Subcutaneous adipose tissue (tissue), 4 donors: ENCODE measurements around the gene ST8SIA1. TPM values are rescaled to one million over a fixed set of nuclear protein-coding genes. Genes with fewer than 3 reads are reported as not detected.

ENCODE experiments used
- total RNA-seq, 4 donors: library from RNA; depleted of rRNA; stranded (reverse); fragments of >200 nt; gene quantifications; one replicate each; pipeline ENCODE4 v1.1.0, GENCODE V29; 2016
- TF ChIP-seq, protein P1 (sequence below): fragments of 450-650 bp; IDR thresholded peaks from one replicate; pipeline ENCODE4 v1.5.1; 2016; ENCODE audit warnings: low read depth, mild to moderate bottlenecking, control low read depth, antibody characterized with exemption, moderate library complexity

Gene ST8SIA1
- total RNA-seq, 4 donors from 2014 or later: 0.44 to 2.0 (median 0.98) TPM

DNA sequence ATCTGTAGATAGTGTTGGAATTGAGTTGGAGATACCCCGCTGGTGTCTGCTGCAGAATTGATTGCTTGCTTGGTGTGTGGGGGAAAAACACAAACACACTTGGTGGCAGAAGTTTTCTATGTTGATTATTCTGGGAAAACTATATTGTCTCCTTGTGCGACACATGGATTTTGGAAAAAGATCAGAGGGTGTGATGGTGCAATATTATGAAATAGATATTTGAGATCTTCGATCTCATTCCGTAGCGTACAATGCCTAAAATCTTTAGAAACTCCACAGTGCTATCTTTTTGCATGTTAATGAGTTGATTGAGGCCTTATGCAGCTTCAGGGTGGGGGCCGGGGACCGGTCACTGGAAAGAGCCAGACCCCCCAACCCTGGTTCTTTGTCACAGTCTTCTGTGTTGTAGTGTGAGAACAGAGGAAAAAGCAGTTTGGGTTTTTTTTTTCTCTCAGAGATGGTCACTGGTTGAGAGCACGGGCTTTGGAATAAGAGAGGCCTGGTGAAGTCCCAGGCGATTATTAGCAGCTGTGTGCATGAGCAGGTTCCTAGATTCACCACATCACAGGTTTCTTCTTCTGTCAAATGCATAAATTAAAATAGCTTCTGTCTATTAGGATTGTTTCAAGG is 88.2 kb downstream of the ST8SIA1 start:
- TF ChIP-seq, protein P1, sequence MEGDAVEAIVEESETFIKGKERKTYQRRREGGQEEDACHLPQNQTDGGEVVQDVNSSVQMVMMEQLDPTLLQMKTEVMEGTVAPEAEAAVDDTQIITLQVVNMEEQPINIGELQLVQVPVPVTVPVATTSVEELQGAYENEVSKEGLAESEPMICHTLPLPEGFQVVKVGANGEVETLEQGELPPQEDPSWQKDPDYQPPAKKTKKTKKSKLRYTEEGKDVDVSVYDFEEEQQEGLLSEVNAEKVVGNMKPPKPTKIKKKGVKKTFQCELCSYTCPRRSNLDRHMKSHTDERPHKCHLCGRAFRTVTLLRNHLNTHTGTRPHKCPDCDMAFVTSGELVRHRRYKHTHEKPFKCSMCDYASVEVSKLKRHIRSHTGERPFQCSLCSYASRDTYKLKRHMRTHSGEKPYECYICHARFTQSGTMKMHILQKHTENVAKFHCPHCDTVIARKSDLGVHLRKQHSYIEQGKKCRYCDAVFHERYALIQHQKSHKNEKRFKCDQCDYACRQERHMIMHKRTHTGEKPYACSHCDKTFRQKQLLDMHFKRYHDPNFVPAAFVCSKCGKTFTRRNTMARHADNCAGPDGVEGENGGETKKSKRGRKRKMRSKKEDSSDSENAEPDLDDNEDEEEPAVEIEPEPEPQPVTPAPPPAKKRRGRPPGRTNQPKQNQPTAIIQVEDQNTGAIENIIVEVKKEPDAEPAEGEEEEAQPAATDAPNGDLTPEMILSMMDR: no peak

DNA sequence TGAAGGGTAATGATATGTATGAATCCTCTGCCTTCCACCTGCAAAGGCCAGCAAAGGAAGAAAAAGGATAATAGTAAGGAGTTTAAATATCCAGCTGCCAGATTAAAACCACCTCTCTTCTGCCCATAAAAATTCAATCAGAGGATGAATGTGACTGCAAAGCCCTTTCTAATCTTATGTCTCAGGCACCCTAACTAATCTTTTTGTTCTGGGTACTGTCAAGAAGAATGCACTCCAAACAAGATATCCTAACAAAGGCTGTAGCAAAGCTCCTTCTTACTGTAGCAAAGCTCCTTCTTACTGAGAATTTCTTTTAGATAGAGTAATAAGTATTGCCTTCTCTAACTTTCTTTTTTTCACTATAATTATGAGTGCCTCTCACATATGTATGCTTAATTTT is 91.8 kb downstream of the ST8SIA1 start:
- TF ChIP-seq, protein P1: no peak

- TF ChIP-seq, protein P1: no peak
Observed at GRCh38 chr12:22238211-22238610, 96.3 kb downstream of the ST8SIA1 start.

DNA sequence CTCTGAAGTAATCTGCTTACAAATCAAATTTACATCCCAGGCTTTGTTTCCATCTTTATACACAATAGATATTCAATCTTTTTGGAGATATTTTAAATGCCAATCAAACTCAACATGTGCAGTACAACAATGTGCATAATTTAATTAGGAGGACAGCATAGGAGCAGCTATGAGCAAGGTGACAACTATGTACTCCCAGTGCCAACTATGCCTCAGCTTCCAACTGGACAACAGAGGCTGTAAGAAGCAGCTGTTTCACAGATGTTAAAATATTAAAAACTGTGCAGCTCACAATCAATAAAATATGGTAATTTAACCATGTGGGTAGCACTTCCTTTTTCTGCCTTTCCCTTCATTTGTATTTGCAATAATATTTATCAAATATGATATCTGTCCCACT is 99.9 kb downstream of the ST8SIA1 start:
- TF ChIP-seq, protein P1: no peak

DNA sequence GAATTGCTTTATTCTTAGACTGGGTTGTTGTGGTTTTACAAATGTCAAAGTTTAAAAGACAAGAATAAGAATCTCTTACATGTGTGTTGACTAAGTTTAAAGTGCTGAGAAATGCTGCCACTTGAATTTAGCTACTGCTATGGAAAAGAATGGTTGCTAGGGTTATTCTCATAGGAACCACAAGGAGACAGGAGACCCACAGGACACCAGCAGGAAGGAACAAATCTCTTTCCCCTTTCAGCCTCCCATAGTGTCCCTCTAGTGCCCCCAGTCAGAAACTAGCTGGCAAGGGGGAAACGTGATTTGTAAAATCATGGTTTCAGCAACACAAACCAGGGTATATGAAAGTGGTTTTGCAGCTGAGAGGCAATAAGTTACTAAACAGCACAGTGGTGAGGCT is 102.7 kb downstream of the ST8SIA1 start:
- TF ChIP-seq, protein P1: no peak

DNA sequence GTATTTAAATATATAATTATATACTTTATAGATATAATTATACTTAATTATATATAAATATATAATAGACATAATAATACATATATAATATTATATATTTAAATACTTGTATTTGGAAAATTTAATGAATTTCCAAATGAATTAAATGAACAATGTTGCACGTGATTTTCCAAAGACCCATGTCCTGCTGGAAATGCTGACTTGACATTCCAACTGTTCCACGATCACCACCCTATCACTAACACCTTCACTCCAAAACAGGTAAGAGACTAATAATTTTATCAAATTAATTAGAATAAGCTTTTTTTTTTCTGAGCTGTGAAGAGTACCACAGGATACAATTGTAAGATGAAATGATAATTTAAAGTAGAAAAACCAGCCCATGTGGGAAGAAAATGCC is 103.4 kb downstream of the ST8SIA1 start:
- TF ChIP-seq, protein P1: no peak

DNA sequence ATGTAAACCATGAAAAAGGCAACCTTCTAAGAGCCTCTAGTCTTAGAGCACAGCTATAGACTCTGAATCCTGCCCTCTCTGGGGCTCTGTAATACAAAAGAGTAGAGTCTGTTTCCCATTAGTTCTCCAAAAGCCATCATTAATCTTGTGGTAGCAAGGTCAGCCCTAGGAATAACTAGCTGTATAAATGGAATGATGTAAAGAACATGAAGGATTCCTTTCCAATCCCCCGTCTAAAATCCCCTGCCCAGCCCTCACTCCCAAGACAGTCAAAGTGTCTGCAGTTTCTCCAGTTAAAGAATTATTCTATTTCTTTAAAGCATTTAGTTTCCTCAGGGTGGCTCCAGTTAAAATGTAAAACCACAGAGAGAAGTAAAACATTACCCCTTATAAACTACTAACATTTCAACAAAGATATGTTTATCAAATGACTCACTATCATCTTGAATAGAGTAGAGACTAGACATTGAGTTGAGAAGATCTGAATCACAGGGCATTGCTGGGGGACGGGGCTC is 104.2 kb downstream of the ST8SIA1 start:
- TF ChIP-seq, protein P1: no peak
